Neuronal stem cell (in vitro differentiated cells): Measurements from ENCODE around the gene KRT33A.

Experiments
- DNase-seq: peaks from one replicate; pipeline ENCODE4 v3.0.0-alpha.2; 2013; ENCODE audit warnings: low spot score
- H2AFZ ChIP-seq: one replicate; pipeline ENCODE4 v1.6.1; 2013; ENCODE audit warnings: mild to moderate bottlenecking, low read length, inconsistent platforms
- H2AK5ac ChIP-seq: 2 replicates; pipeline ENCODE4 v1.6.1; 2013; ENCODE audit warnings: low read depth, mild to moderate bottlenecking, inconsistent platforms, low read length, moderate library complexity, mixed read lengths
- H2BK120ac ChIP-seq: 2 replicates; pipeline ENCODE4 v1.6.1; 2013; ENCODE audit warnings: low read depth, mild to moderate bottlenecking, inconsistent platforms, low read length, moderate library complexity, mixed read lengths
- H2BK12ac ChIP-seq: one replicate; pipeline ENCODE4 v1.6.1; 2013; ENCODE audit warnings: low read length, inconsistent platforms
- H2BK15ac ChIP-seq: 2 replicates; pipeline ENCODE4 v1.6.1; 2013; ENCODE audit warnings: mild to moderate bottlenecking, low read length, inconsistent platforms, mixed read lengths
- H2BK5ac ChIP-seq: one replicate; pipeline ENCODE4 v1.6.1; 2013; ENCODE audit warnings: inconsistent platforms, mild to moderate bottlenecking, low read length, moderate library complexity
- H3K14ac ChIP-seq: one replicate; pipeline ENCODE4 v1.6.1; 2013; ENCODE audit warnings: low read length, inconsistent platforms
- H3K18ac ChIP-seq: 2 replicates; pipeline ENCODE4 v1.6.1; 2013; ENCODE audit warnings: low read length, inconsistent platforms
- H3K23ac ChIP-seq: 2 replicates; pipeline ENCODE4 v1.6.1; 2013; ENCODE audit warnings: low read depth, mild to moderate bottlenecking, mixed read lengths, low read length, inconsistent platforms; ENCODE audit not compliant: poor library complexity
- H3K27ac ChIP-seq: replicated peaks from 3 replicates; pipeline ENCODE4 v1.5.1; 2013; ENCODE audit warnings: low read length, inconsistent platforms
- H3K27me3 ChIP-seq, 3 experiments: 2 replicates each; pipeline ENCODE4 v1.6.1; 2013; ENCODE audit warnings: low read length in 3 of 3, mild to moderate bottlenecking in 2 of 3, inconsistent platforms in 1 of 3, low read depth in 1 of 3, mixed read lengths in 1 of 3, moderate library complexity in 1 of 3; ENCODE audit not compliant: control insufficient read depth in 3 of 3, insufficient read depth in 3 of 3
- H3K36me3 ChIP-seq, 2 donors: replicated peaks in 1 of 2; 2 replicates each; pipeline ENCODE4 v1.6.1; 2013; ENCODE audit warnings: low read length in 2 of 2; ENCODE audit not compliant: control insufficient read depth in 2 of 2, insufficient read depth in 2 of 2
- H3K4ac ChIP-seq: 2 replicates; pipeline ENCODE4 v1.6.1; 2013; ENCODE audit warnings: inconsistent platforms, mild to moderate bottlenecking, low read length, moderate library complexity
- H3K4me1 ChIP-seq, 2 donors: 1 replicate in 1 of 2; 2 replicates in 1 of 2; pipeline ENCODE4 v1.6.1; 2013; ENCODE audit warnings: low read length in 2 of 2, low read depth in 1 of 2; ENCODE audit not compliant: control insufficient read depth in 2 of 2, insufficient read depth in 1 of 2
- H3K4me2 ChIP-seq: one replicate; pipeline ENCODE4 v1.6.1; 2013; ENCODE audit warnings: mild to moderate bottlenecking, low read length, inconsistent platforms; ENCODE audit not compliant: insufficient read depth, poor library complexity, severe bottlenecking
- H3K4me3 ChIP-seq, 2 donors: 2 replicates each; pipeline ENCODE4 v1.5.1; 2013; ENCODE audit warnings: low read length in 2 of 2, mild to moderate bottlenecking in 2 of 2, inconsistent platforms in 1 of 2, moderate library complexity in 1 of 2
- H3K79me1 ChIP-seq: one replicate; pipeline ENCODE4 v1.6.1; 2013; ENCODE audit warnings: low read depth, mild to moderate bottlenecking, inconsistent platforms, low read length, moderate library complexity
- H3K9ac ChIP-seq: one replicate; pipeline ENCODE4 v1.6.1; 2013; ENCODE audit warnings: mild to moderate bottlenecking, low read depth, low read length, inconsistent platforms; ENCODE audit not compliant: poor library complexity
- H3K9me3 ChIP-seq, 2 donors: replicated peaks in 1 of 2; 2 replicates each; pipeline versions ENCODE3 to v1.6.1; 2013; ENCODE audit warnings: low read length in 2 of 2, mild to moderate bottlenecking in 2 of 2, inconsistent platforms in 1 of 2, low read depth in 1 of 2, mixed read lengths in 1 of 2, moderate library complexity in 1 of 2; ENCODE audit not compliant: control insufficient read depth in 2 of 2, insufficient read depth in 1 of 2
- H4K8ac ChIP-seq: one replicate; pipeline ENCODE4 v1.6.1; 2013; ENCODE audit warnings: low read depth, mild to moderate bottlenecking, inconsistent platforms, low read length, moderate library complexity
- H4K91ac ChIP-seq: one replicate; pipeline ENCODE4 v1.6.1; 2013; ENCODE audit warnings: low read length, low read depth, mild to moderate bottlenecking, inconsistent platforms; ENCODE audit not compliant: poor library complexity
- WGBS, 2 donors: extraction: QIAGEN DNeasy Blood & Tissue Kit; methylation state at CpG; one replicate each; pipeline ENCODE4 v1.1.7; 2013; ENCODE audit warnings: missing lambda C conversion rate in 2 of 2, mixed read lengths in 1 of 2; ENCODE audit not compliant: insufficient read length in 2 of 2, insufficient replicate concordance in 1 of 2; ENCODE audit errors: extremely low coverage in 2 of 2; 5-methylcytosine and 5-hydroxymethylcytosine counted together

Gene KRT33A

DNA sequence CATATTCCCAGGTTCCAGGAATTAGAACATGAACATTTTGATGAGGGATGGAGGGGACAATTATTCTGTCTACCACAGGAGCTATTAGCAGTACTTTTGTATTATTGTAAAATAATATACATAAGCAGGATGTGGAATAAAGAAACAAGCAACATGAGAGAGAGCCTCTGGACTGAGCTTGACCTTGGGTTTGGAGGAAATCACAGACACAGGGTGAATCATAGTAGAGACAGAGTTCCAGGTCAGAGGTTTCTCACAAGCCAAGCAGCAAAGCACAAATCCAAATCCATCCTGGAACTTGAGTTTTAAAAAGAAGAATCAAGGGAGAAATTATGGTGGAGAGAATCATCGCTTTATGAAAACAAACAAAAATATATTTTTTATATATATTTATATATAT, 41.6 kb upstream of the KRT33A start:
- WGBS, 2 donors = no CpG with 5 or more reads among the region's 1 CpG
- no peak overlapping the region for H4K91ac ChIP-seq
- no peak overlapping the region for H2AK5ac ChIP-seq
- no peak overlapping the region for H3K14ac ChIP-seq
- H2BK15ac ChIP-seq = no peak overlapping the region
- H3K4me3 ChIP-seq = no peak overlapping the region
- no peak overlapping the region for H2AFZ ChIP-seq
- H3K9ac ChIP-seq = no peak overlapping the region
- H2BK12ac ChIP-seq = no peak overlapping the region
- H3K4me1 ChIP-seq = no peaks in the 10 kb centered on the region
- no peak overlapping the region for H2BK5ac ChIP-seq
- no peak overlapping the region for H3K4me2 ChIP-seq
- no peak overlapping the region for H3K23ac ChIP-seq
- no peak for DNase-seq
- H3K79me1 ChIP-seq = no peaks in the 10 kb centered on the region
- H2BK120ac ChIP-seq = no peak overlapping the region
- H4K8ac ChIP-seq = no peak overlapping the region
- no peak overlapping the region for H3K27ac ChIP-seq
- no peaks in the 10 kb centered on the region for H3K36me3 ChIP-seq
- H3K4ac ChIP-seq = no peak overlapping the region
- H3K18ac ChIP-seq = no peak overlapping the region
- H3K27me3 ChIP-seq = peaks cover 0 to 4% (median 0%) of the 10 kb centered on the region in 3 experiments
- H3K9me3 ChIP-seq = no peaks in the 10 kb centered on the region

DNA sequence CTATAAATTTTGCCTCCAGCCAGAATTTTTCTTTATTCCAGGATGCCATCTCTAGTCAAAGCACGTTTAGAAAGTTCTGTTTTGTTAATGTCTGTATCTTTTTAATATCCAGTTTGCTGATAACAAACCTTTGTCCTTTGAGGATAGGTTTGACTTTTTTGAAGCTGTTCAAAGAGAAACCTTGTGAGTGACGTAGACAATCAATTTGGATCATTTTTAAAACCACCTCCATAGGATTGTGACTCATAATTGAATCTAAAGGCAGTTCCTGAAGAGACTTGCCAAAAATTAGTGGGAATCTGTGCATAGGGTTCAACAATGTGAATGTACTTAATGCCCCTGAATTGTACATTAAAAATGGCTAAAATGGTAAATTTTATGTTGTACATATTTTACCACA, 40.9 kb upstream of the KRT33A start:
- WGBS, 2 donors = no CpG with 5 or more reads among the region's 2 CpGs

DNA sequence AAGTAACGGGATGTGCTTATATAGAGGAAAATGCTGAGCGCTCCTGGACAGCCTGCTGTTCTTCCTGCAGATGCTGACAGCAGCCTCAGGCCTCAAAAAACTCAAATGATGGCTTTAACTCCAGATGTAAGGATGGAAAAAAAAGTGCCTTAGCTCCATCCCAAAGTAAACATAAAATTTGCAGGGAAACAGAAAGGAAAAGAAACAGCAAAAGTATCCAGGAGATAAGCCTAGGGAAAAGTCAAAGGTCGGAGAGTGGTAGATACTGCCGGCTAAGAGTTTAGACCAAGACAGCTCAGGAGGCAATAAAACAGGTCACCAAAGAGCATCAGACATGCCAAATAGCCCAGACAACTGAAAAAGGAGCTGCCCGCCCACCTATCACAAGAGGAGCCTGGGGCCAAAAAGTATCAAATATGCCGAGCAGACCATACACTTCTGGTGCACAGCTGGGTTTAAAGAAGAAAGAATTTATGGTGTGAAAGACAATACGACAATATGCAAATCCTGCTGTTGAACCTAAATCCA, 39.8 kb upstream of the KRT33A start:
- no peak overlapping the region for H2AFZ ChIP-seq
- H3K4me1 ChIP-seq = no peaks in the 10 kb centered on the region
- H3K18ac ChIP-seq = no peak overlapping the region
- no peak overlapping the region for H4K8ac ChIP-seq
- no peaks in the 10 kb centered on the region for H3K36me3 ChIP-seq
- peaks cover 0 to 1% (median 0%) of the 10 kb centered on the region in 3 experiments for H3K27me3 ChIP-seq
- no peak overlapping the region for H3K14ac ChIP-seq
- H3K9me3 ChIP-seq = no peaks in the 10 kb centered on the region
- H2AK5ac ChIP-seq = no peak overlapping the region
- H3K4me2 ChIP-seq = no peak overlapping the region
- no peak overlapping the region for H2BK5ac ChIP-seq
- no peak overlapping the region for H2BK15ac ChIP-seq
- H2BK120ac ChIP-seq = no peak overlapping the region
- no peak for DNase-seq
- no peak overlapping the region for H3K4me3 ChIP-seq
- H3K27ac ChIP-seq = no peak overlapping the region
- no CpG with 5 or more reads among the region's 7 CpGs for WGBS, 2 donors
- H2BK12ac ChIP-seq = no peak overlapping the region
- no peak overlapping the region for H3K9ac ChIP-seq
- H4K91ac ChIP-seq = no peak overlapping the region
- H3K79me1 ChIP-seq = no peaks in the 10 kb centered on the region
- H3K23ac ChIP-seq = no peak overlapping the region
- H3K4ac ChIP-seq = no peak overlapping the region

More for the DNA sequence above, 40.9 kb upstream of the KRT33A start:
- Histone ChIP-seq H2BK120ac (no peak overlapping the region), H3K23ac (no peak overlapping the region), H2BK12ac (no peak overlapping the region), H3K9ac (no peak overlapping the region), H4K91ac (no peak overlapping the region), H3K4ac (no peak overlapping the region), H3K4me3 (no peak overlapping the region), H2BK15ac (no peak overlapping the region), H3K4me2 (no peak overlapping the region), H2BK5ac (no peak overlapping the region), H3K18ac (no peak overlapping the region), H3K36me3 (no peaks in the 10 kb centered on the region), H3K79me1 (no peaks in the 10 kb centered on the region), H4K8ac (no peak overlapping the region), H3K4me1 (no peaks in the 10 kb centered on the region), H2AK5ac (no peak overlapping the region), H2AFZ (no peak overlapping the region), H3K9me3 (no peaks in the 10 kb centered on the region), H3K27me3 (peaks cover 0 to 4% (median 0%) of the 10 kb centered on the region in 3 experiments), H3K14ac (no peak overlapping the region), H3K27ac (no peak overlapping the region)
- no peak for DNase-seq

DNA sequence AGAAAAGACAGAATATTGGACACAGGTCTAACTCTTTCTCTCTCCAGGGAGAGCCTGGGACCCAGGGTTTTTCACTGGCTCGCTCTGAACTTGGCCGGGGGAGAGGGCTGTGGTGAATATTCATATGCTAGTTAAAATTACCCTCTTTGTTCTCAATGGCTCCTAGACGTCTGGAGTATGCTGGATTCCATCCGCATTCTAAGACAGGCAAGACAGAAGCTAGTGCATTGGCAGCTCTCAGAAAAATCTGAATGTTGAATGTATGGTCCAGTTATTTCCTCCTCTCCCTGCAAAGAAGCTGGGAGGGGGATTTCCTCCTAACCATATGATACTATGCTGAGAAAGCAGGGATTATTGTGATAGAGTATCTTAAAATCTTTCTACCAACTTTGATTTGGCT, 37.0 kb upstream of the KRT33A start:
- Histone ChIP-seq H3K4me1 (no peaks in the 10 kb centered on the region), H3K9ac (no peak overlapping the region), H3K4me2 (no peak overlapping the region), H2BK120ac (no peak overlapping the region), H2BK5ac (no peak overlapping the region), H3K4ac (no peak overlapping the region), H4K8ac (no peak overlapping the region), H2AK5ac (no peak overlapping the region), H2AFZ (no peak overlapping the region), H3K9me3 (no peaks in the 10 kb centered on the region), H3K36me3 (no peaks in the 10 kb centered on the region), H3K79me1 (no peaks in the 10 kb centered on the region), H3K23ac (no peak overlapping the region), H2BK15ac (no peak overlapping the region), H3K27me3 (no peaks in the 10 kb centered on the region), H2BK12ac (no peak overlapping the region), H4K91ac (no peak overlapping the region), H3K14ac (no peak overlapping the region), H3K27ac (no peak overlapping the region), H3K4me3 (no peak overlapping the region), H3K18ac (no peak overlapping the region)
- WGBS, 2 donors = no CpG with 5 or more reads among the region's 4 CpGs
- DNase-seq = no peak
